ENCODE data around the gene HHAT. TPM values are rescaled to one million over a fixed set of nuclear protein-coding genes. Genes with fewer than 3 reads are reported as not detected.

The HHAT gene
- total and polyA plus RNA-seq, 7 donors, result 0.11 to 0.64 (median 0.16) TPM

DNA sequence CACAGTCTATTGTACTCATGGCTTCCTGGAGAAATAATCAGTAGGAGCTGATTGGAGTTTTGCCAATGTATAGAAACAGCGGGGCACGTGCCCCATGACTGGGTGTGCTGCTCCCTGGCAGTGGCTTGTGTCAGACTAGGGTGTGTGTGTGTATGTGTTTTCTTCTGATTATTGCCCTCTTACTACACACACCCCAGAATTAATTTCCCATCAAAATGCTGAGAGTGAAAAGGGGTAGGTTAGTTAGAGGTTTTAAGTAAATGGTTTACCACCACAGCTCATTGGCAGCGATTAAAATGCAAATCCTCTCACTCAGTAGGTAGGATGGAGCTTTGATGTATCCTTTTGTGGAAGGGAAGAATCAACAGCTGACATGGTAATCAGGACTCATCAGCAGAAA, 29.9 kb downstream of the HHAT start:
- H3K4me3 ChIP-seq, result no peak overlapping the region
- no peaks in the 10 kb centered on the region for H3K4me1 ChIP-seq
- ATAC-seq (no peak), DNase-seq (no peak)
- no peaks in the 10 kb centered on the region for H3K9me3 ChIP-seq
- H3K27me3 ChIP-seq (ENCODE audit: insufficient read depth in 3 of 3, low read length in 2 of 3), result no peaks in the 10 kb centered on the region
- TF ChIP-seq, protein P1, sequence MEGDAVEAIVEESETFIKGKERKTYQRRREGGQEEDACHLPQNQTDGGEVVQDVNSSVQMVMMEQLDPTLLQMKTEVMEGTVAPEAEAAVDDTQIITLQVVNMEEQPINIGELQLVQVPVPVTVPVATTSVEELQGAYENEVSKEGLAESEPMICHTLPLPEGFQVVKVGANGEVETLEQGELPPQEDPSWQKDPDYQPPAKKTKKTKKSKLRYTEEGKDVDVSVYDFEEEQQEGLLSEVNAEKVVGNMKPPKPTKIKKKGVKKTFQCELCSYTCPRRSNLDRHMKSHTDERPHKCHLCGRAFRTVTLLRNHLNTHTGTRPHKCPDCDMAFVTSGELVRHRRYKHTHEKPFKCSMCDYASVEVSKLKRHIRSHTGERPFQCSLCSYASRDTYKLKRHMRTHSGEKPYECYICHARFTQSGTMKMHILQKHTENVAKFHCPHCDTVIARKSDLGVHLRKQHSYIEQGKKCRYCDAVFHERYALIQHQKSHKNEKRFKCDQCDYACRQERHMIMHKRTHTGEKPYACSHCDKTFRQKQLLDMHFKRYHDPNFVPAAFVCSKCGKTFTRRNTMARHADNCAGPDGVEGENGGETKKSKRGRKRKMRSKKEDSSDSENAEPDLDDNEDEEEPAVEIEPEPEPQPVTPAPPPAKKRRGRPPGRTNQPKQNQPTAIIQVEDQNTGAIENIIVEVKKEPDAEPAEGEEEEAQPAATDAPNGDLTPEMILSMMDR (IDR thresholded peaks at IDR 0.05), result no peak
- no peak overlapping the region for H3K27ac ChIP-seq
- WGBS, 3 donors, result 32 to 54% (median 46%) methylated on average over 3 of the region's 3 CpGs
- no peaks in the 10 kb centered on the region for H3K36me3 ChIP-seq (ENCODE audit: insufficient read depth in 1 of 2, low read depth in 1 of 2)
- intact Hi-C loops (cut with DNase I), result no loop called here

DNA sequence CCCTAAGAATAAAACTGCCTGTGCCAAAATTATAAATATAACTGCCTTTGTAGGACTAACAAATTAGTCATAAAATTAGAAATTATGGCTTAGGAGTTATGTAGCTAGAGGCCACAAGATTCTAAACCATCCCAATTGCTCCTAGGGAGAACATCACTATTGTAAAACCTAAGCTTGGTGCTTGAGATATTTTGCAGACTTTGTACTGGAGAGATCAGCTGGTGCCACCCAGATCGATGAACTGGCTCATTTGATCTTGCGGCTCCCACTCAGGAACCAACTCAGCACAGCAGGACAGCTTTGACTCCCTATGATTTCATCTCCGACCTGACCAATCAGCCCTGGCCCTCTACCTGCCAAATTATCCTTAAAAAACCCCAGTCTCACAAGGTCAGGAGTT, 30.6 kb downstream of the HHAT start:
- WGBS, 3 donors, result 88 to 94% (median 92%) methylated on average over 3 of the region's 3 CpGs
- Histone ChIP-seq H3K4me3 (no peak overlapping the region), H3K36me3 (ENCODE audit: insufficient read depth in 1 of 2, low read depth in 1 of 2) (no peaks in the 10 kb centered on the region), H3K9me3 (no peaks in the 10 kb centered on the region), H3K4me1 (no peaks in the 10 kb centered on the region), H3K27ac (no peak overlapping the region), H3K27me3 (ENCODE audit: insufficient read depth in 3 of 3, low read length in 2 of 3) (no peaks in the 10 kb centered on the region)
- DNase-seq (no peak), ATAC-seq (no peak)
- TF ChIP-seq, protein P1 (IDR thresholded peaks at IDR 0.05), result no peak
- intact Hi-C loops (cut with DNase I), result no loop called here

DNA sequence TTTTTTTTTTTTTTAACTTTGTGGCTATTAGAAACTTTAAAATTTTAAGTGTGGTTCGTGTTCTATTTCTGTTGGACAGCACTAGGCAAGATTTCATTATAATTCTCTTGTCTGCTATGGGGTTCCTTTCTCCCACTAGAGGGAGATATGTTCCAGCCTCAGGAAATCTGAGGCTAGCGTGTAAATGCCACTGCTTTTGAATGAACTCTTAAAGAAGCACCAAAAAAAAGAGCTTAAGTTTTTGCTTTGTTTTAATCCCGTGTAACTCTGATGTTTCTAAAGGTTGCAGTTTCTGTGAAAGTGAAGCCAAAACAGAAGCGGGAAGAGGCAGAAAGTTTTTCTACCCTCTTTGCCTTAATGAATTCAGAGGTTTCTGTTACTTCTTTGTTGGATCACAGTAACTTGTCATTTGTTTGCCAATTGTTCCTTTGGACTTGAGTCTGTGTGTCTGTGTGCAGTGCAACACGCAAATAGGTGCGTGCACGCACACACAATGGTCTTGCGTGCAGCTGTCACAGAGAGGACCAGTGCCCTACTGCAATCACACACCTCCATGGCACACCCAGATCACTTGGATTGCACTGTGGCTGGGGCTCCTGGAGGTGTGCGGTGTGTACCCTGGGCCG, 32.3 kb downstream of the HHAT start:
- H3K4me1 ChIP-seq, result no peaks in the 10 kb centered on the region
- H3K36me3 ChIP-seq (ENCODE audit: insufficient read depth in 1 of 2, low read depth in 1 of 2), result no peaks in the 10 kb centered on the region
- TF ChIP-seq, protein P1 (IDR thresholded peaks at IDR 0.05), result peak; percentile 27
- 45 to 50% (median 46%) methylated on average over 10 of the region's 10 CpGs for WGBS, 3 donors
- H3K27me3 ChIP-seq (ENCODE audit: insufficient read depth in 3 of 3, low read length in 2 of 3), result no peaks in the 10 kb centered on the region
- no peak overlapping the region for H3K4me3 ChIP-seq
- no peaks in the 10 kb centered on the region for H3K9me3 ChIP-seq
- intact Hi-C loops (cut with DNase I), result no loop called here
- ATAC-seq (no peak), DNase-seq (no peak)
- no peak overlapping the region for H3K27ac ChIP-seq

DNA sequence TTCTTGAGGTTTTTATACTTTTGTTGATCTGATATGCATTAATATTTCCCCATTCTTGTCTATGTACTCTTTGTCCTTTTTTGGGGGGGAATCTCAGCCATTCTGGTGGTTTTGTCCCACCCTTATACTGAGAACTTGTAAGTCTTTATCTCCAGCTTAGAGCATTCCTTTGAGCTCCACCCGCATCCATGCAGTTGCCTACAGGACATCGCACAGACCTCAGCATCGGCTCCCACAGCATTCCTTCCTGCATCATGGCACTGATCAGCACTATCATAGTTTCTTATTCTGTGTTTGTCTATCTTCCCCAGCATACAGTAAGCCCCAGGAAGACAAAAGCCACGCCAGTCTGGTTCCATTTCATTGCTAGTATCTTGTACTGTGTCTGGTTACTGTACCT, 33.0 kb downstream of the HHAT start:
- no peak overlapping the region for H3K27ac ChIP-seq

More for the DNA sequence above, 33.0 kb downstream of the HHAT start:
- no peaks in the 10 kb centered on the region for H3K4me1 ChIP-seq
- ATAC-seq, result no peak
- no peaks in the 10 kb centered on the region for H3K27me3 ChIP-seq (ENCODE audit: insufficient read depth in 3 of 3, low read length in 2 of 3)
- intact Hi-C loops (cut with DNase I), result no loop called here
- no peaks in the 10 kb centered on the region for H3K36me3 ChIP-seq (ENCODE audit: insufficient read depth in 1 of 2, low read depth in 1 of 2)
- WGBS, 3 donors, result 91 to 92% (median 92%) methylated on average over 4 of the region's 4 CpGs
- TF ChIP-seq, protein P1 (IDR thresholded peaks at IDR 0.05), result no peak
- H3K4me3 ChIP-seq, result no peak overlapping the region
- no peak for DNase-seq
- no peaks in the 10 kb centered on the region for H3K9me3 ChIP-seq
